DND-41 (cell line): Measurements from ENCODE around the gene EPS8L2.

Experiments
- CTCF ChIP-seq: IDR thresholded peaks from 2 replicates; pipeline ENCODE4 v1.5.1; 2012; ENCODE audit warnings: borderline replicate concordance, low read length, moderate library complexity, mild to moderate bottlenecking; ENCODE audit not compliant: poor library complexity, severe bottlenecking; ENCODE audit errors: extremely low read depth
- EZH2 ChIP-seq: IDR thresholded peaks from 3 replicates; pipeline ENCODE4 v1.6.1; 2012; ENCODE audit warnings: borderline replicate concordance, low read depth, mild to moderate bottlenecking, moderate library complexity, low read length, inconsistent platforms; ENCODE audit not compliant: severe bottlenecking

DNA sequence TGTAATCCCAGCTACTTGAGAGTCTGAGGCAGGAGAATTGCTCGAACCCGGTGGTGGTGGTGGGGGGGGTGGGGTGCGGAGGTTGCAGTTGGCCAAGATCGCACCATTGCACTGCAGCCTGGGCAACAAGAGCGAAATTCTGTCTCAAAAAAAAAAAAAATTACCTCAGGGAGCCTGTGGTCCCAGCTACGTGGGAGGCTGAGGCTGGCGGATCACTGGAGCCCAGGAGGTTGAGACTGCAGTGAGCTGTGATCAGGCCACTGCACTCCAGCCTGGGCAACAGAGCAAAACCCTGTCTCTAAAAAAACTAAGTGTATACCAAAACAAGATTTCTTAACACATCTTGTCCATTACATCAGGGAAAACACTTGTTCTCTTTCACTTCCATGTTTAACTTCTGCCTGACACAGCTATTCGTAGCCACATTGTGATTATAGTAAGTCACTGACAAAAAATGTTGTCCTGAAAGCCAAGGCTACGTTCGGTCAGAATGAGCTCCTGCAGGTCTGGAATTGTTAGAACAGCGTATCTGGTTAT, 9.0 kb upstream of the EPS8L2 start:
- TF ChIP-seq CTCF (no peak), EZH2 (no peak)
